RPMI8226 (cell line): ENCODE results near the gene SASH3.

Experiments used
- DNase-seq: peaks from one replicate; pipeline ENCODE4 v3.0.0-alpha.2; 2015

The SASH3 gene

DNA sequence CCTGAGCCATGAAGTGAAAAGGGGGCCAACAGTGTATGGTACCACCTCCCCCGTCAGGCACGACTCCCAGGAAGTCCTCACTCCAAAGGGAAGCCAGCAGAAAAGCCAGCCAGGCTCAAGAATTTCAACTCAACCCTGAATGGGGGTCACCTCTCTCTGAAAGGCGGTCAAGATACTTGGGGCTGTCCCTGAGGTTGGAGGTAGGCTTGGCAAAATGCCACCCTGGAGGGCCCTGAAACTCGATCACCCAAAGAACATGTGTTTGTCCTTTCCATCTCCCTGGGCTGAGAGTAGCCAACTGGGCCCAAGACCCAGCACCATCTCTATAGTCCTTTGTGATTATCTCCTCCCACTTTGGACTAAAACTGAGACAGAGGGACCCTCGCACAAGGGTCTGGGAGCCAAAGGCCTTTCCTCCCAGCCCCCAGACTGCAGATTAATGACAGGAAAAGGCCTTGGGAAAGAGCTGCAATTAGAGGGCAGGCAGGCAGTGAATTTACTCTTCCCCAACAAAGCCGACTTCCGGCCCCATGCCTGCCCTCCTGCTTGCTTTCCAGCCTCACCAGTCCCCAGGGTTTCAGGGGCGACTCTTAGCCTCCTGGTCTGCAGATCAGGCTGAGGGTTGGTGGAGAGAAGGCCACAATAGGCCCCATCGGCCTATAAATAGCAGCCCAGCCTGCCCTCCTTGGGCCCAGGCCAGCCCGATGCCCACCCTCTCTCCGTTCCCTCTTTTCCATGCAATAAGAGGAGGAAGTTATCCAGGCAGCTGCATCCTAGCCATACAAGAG is 5.6 kb downstream of the SASH3 start:
- no peak for DNase-seq

GRCh38 chrX:129786210-129786651 is 6.5 kb downstream of the SASH3 start:
- DNase-seq, result peak; percentile 74

DNA sequence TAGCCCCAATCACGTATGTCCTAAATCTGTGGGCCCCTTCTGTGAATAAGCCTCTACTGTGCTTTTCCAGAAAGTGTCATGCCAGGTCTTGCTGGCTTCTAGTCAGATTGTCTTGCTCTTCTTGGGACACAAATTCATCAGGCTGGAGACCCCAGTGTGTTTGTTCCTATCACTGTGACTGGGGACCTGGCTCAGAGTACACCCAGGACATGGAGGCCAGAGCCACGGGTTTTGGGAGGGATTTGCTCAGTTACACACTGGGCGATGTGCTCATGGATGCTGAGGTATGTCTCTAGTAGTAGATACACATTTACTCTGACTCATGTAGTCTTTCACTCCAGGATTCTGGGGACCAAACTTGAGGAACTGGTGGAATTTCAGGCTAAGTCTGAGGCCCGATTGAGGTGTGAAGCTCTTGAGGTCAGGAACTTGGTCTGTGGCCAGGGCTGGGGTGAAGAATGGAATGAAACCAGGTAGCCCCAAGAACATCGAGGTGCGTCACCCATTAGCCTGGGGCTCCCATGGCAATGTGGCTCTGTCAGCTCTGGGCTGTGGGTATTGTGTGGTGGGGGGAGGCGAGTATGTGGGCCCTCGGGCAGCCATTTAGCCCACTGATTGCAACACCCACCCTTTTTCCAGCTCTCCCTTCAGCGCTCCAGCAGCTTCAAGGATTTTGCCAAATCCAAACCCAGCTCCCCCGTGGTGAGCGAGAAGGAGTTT is 7.7 kb downstream of the SASH3 start:
- DNase-seq, result no peak

DNA sequence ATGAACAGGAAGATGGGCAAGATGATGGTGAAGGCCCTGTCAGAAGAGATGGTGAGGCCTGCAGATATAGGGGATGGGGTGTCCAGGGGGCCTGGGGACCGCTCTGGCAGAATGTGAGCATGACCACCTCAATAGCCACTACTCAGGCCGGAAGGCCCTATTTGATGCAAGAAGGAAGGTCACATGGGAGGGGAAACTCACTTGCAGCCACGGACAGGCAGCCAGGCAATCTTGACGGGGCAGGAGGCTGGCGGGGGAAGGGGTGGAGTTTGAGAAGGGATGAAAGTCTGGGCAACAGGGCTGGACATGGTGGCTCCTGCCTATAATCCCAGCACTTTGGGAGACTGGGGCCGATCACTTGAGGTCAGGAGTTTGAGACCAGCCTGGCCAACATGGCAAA is 8.8 kb downstream of the SASH3 start:
- no peak for DNase-seq

GRCh38 chrX:129790146-129790545 is 10.4 kb downstream of the SASH3 start:
- no peak for DNase-seq

DNA sequence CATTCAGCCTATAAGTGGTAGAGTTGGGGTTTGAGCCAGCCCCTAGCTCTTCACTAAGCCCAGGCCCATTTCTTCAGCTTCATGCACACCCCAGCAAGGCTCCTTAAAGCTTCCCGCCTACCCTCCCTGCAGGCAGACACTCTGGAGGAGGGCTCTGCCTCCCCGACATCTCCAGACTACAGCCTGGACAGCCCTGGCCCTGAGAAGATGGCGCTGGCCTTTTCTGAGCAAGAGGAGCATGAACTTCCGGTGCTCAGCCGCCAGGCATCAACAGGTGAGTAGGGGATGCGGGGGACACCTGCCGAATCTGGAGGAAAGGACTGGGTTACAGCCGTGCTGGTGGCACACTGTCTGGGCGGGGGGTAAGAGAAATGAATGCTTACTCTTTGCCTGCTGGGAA is 11.1 kb downstream of the SASH3 start:
- DNase-seq, result no peak

GRCh38 chrX:129791336-129791735 is 11.6 kb downstream of the SASH3 start:
- DNase-seq, result no peak

DNA sequence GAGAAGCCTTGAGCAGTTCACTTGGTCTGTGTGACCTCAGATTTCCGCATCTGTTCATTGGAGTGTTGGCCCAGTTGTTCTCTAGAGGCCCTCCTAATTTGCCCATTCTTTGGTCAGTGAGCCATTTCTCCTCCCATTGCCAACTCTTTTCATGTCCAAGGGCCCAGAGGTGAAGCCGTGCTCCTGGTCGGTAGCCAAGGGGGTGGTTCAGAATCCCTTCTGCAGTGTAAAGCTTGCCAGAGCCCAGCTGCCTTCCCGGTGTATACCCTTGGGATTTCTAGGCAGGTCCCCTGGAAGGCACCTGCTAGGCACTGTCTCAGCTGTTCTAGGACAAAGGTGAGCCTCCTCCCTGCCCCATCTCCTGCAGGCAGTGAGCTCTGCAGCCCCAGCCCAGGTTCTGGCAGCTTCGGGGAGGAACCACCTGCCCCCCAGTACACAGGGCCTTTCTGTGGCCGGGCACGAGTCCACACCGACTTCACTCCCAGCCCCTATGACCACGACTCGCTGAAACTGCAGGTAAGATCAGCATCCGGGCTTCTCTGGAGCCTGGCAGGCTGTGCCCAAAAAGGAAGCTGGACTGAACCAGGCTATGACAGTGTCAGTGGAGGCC is 12.3 kb downstream of the SASH3 start:
- no peak for DNase-seq

- DNase-seq, result no peak
Measured at GRCh38 chrX:129792586-129793291, 13.0 kb downstream of the SASH3 start.

DNA sequence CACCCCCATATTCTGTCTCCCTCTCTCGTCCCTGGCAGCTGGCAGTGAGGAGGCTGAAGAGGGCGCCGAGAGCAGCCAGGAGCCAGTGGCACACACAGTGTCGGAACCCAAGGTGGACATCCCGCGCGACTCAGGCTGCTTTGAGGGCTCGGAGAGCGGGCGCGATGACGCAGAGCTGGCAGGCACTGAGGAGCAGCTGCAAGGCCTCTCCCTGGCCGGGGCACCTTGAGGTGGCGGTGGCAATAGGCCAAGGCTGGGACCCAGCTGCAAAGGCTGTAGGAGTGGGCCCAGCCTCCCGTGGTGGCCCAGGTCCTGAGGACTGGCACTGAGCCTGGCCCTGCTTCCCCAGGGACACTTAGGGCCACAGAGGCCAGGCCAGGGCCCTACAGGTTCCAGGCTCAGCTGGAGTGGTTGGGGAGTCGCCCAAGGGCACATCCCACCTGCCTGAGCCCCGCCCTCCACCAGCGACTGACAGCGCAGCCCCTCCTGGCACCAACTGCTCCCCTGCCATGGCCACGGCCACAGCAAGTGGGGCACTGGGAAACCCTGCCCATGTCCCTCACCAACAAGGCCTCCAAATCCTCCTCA is 13.9 kb downstream of the SASH3 start:
- DNase-seq, result no peak

DNA sequence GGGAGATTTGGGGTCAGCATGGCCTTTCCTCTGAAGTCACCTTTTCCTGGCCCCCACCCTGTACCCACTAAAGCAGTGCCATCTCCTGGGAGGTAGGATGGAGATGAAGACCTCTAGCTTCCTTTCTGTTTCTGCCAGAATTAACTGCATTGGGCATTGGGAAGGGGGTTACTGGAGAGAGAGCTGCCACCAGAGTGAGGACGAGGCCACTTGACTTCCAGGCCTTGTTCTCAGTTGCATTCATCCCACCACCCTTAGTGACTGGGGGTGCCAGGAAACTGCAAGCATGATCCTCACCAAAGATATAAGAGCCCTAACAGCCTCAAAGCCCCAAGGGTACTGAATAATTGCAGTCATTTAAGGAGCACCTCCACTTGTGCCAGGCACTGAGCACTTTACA is 15.8 kb downstream of the SASH3 start:
- no peak for DNase-seq

DNA sequence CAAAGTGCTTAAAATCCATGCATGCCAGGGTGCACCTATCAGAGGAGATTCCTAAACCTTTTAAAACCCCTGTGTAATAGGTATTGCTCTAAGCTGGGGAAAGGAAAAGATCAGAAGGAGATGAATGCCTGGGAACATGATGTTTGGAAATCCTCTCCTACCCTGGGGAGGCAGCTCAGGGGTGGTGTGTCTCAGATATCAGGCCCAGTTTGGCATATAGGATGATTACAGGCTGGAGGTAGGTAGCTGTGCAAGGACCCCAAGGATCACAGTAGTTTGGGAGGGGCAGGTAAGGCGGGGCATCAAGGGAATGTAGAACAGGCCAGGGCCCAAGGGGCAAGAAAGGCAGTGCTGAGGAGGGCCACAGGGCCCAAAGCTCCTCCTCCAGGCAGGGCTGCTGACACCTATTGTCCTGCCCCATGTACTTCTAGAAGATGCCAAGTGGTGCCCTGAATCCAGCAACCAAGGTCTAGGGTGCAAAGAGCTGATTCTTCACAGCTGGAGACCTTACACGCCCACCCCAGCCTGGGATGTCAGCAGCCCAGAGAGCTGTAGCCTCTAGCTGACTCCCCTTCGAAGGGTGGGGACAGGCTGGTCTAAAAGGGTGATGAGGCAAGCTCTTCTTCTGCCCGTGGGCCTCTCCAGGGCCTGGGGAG is 17.6 kb downstream of the SASH3 start:
- DNase-seq, result no peak

- DNase-seq, result no peak
Measured at GRCh38 chrX:129798456-129798855, 18.7 kb downstream of the SASH3 start.

GRCh38 chrX:129798888-129799287 is 19.1 kb downstream of the SASH3 start:
- DNase-seq, result no peak

- DNase-seq, result no peak
Measured at GRCh38 chrX:129800186-129800585, 20.4 kb downstream of the SASH3 start.

DNA sequence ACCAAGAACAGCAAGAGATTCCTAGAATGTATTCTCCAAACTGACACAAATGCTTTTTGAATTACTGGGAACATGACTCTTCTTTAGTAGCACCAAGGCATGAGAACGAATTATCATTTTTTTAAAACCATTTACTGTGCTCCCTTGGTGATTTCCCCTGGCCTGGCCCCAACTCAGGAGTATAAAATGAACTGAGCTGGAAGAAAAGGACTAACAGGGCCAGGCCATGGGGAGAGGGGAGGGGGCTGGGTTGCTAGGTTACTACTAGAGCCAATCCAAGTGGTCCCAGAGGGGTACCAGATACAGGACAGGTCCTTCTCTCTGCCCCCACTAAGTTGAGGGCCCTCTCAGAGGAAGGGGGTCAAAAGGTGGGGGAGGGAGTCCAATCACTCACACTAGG is 23.1 kb downstream of the SASH3 start:
- no peak for DNase-seq

DNA sequence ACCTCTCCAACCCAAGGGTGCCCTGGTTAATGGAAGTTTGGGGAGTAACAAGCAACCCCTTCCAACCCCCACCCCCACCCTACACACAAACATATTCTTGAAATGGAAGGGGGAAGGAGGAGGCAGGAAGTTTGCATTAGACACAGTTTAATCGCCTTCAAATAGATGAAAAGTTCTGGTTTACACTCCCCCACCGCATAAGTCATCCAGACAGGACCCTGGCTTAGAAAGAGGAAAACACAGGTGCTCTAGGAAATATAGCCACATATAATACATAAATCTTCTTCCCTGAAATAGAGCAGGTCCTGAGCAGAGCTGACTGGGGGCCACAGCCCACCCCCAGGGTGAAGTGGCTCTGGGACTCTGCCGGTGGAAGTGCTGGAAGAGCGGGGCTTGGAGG is 25.1 kb downstream of the SASH3 start:
- DNase-seq, result no peak

GRCh38 chrX:129808158-129808828 is 28.5 kb downstream of the SASH3 start:
- DNase-seq, result no peak

- no peak for DNase-seq
Measured at GRCh38 chrX:129808829-129809796, 29.4 kb downstream of the SASH3 start.

GRCh38 chrX:129813662-129814368 is 34.1 kb downstream of the SASH3 start:
- DNase-seq, result no peak
